HEK293T (cell line): ENCODE data around the gene PSG3.
"Not testable (repeated sequence)": the region's sequence is repeated elsewhere in the genome, so short reads cannot be mapped to it uniquely, and the experiment has no call there.

Experiments
- CTCF ChIA-PET: fragments of 350-600 bp; formaldehyde crosslinking; extraction: SDS; loops from one replicate; lab custom pipeline; 2021; ENCODE audit warnings: antibody characterized with exemption, inconsistent platforms; lab: Yijun Ruan, JAX
- POLR2A ChIA-PET: fragments of 350-600 bp; formaldehyde crosslinking; extraction: SDS; loops from one replicate; lab custom pipeline; 2020; ENCODE audit warnings: antibody characterized with exemption, inconsistent platforms; lab: Yijun Ruan, JAX
- DNase-seq: peaks from one replicate; pipeline ENCODE4 v3.0.0; 2012; ENCODE audit warnings: mixed read lengths; ENCODE audit errors: extremely low spot score
- CTBP1 ChIP-seq: fragments of 450-650 bp; IDR thresholded peaks from 2 replicates; pipeline ENCODE4 v1.6.1; 2016; ENCODE audit warnings: borderline replicate concordance
- ELF4 ChIP-seq: fragments of 450-650 bp; IDR thresholded peaks from 2 replicates; pipeline ENCODE4 v1.6.1; 2017; ENCODE audit warnings: antibody characterized with exemption
- FOXA1 ChIP-seq: fragments of 450-650 bp; IDR thresholded peaks from 2 replicates; pipeline ENCODE4 v1.6.1; 2016; ENCODE audit warnings: mild to moderate bottlenecking
- FOXM1 ChIP-seq: fragments of 450-650 bp; IDR thresholded peaks from 2 replicates; pipeline ENCODE4 v1.6.1; 2017; ENCODE audit warnings: mild to moderate bottlenecking, borderline replicate concordance
- HDGF ChIP-seq: fragments of 450-650 bp; IDR thresholded peaks from 2 replicates; pipeline ENCODE4 v1.6.1; 2017; ENCODE audit warnings: antibody characterized with exemption, borderline replicate concordance
- L3MBTL2 ChIP-seq: fragments of 450-650 bp; conservative IDR thresholded peaks from 2 replicates; pipeline ENCODE4 v1.6.1; 2016; ENCODE audit warnings: mild to moderate bottlenecking
- LEF1 ChIP-seq: fragments of 450-650 bp; IDR thresholded peaks from 2 replicates; pipeline ENCODE4 v1.6.1; 2017; ENCODE audit warnings: mild to moderate bottlenecking, borderline replicate concordance
- NFRKB ChIP-seq: fragments of 450-650 bp; IDR thresholded peaks from 2 replicates; pipeline ENCODE4 v1.6.1; 2016; ENCODE audit warnings: mild to moderate bottlenecking, moderate library complexity
- PKNOX1 ChIP-seq: fragments of 450-650 bp; IDR thresholded peaks from 2 replicates; pipeline ENCODE4 v1.6.1; 2016
- SUZ12 ChIP-seq: fragments of 450-650 bp; IDR thresholded peaks from 2 replicates; pipeline ENCODE4 v1.6.1; 2016; ENCODE audit warnings: mild to moderate bottlenecking
- TARDBP ChIP-seq: fragments of 450-650 bp; IDR thresholded peaks from 2 replicates; pipeline ENCODE4 v1.6.1; 2016

PSG3 gene

GRCh38 chr19:42752246-42752645 lies 12.0 kb upstream of the PSG3 start:
- CTCF ChIA-PET, POLR2A ChIA-PET, DNase-seq: not testable (repeated sequence)

- CTCF ChIA-PET: interaction anchor here (0.5 to 0.9 kb wide), 3 partner anchors 32 to 86 kb away, joined by 3 to 4 read pairs (median 3); no protein-coding TSS in a partner anchor
- POLR2A ChIA-PET, DNase-seq: not testable (repeated sequence)
- 0 out of 2 replicates have a peak, but pooled peaks have one; percentile 19 for TF ChIP-seq L3MBTL2
These were observed 1.7 kb upstream of the PSG3 start for GRCh38 chr19:42741726-42742607.

GRCh38 chr19:42737581-42738011 lies 2.7 kb downstream of the PSG3 start:
- POLR2A ChIA-PET, DNase-seq, CTCF ChIA-PET: not testable (repeated sequence)

GRCh38 chr19:42728341-42728740 lies 11.9 kb downstream of the PSG3 start:
- CTCF ChIA-PET, DNase-seq, POLR2A ChIA-PET: not testable (repeated sequence)

GRCh38 chr19:42714000-42714399 lies 26.3 kb downstream of the PSG3 start:
- CTCF ChIA-PET, POLR2A ChIA-PET, DNase-seq: not testable (repeated sequence)

- DNase-seq, POLR2A ChIA-PET, CTCF ChIA-PET: not testable (repeated sequence)
These were observed 27.5 kb downstream of the PSG3 start for GRCh38 chr19:42712753-42713152.

GRCh38 chr19:42710986-42711385 lies 29.3 kb downstream of the PSG3 start:
- DNase-seq, POLR2A ChIA-PET, CTCF ChIA-PET: not testable (repeated sequence)

GRCh38 chr19:42697884-42698283 lies 42.4 kb downstream of the PSG3 start:
- no peak for DNase-seq
- ChIA-PET POLR2A (no interaction called here), CTCF (no interaction called here)
- no peak for TF ChIP-seq SUZ12
- TF ChIP-seq ELF4: no peak
- no peak for TF ChIP-seq FOXA1
- TF ChIP-seq TARDBP: no peak
- no peak for TF ChIP-seq FOXM1
- no peak for TF ChIP-seq PKNOX1

- TF ChIP-seq SUZ12: no peak
- TF ChIP-seq NFRKB: no peak
- TF ChIP-seq ELF4: no peak
- TF ChIP-seq LEF1: no peak
- TF ChIP-seq FOXA1: no peak
- TF ChIP-seq CTBP1: no peak
- no peak for TF ChIP-seq HDGF
- no peak for TF ChIP-seq PKNOX1
- POLR2A ChIA-PET: no interaction called here
- CTCF ChIA-PET: no interaction called here
- no peak for DNase-seq
These were observed 44.3 kb downstream of the PSG3 start for GRCh38 chr19:42695811-42696503.
